T47D (cell line): ENCODE measurements around the gene OR10AD1.
"Not testable (repeated sequence)": the region's sequence is repeated elsewhere in the genome, so short reads cannot be mapped to it uniquely, and the experiment has no call there.

Source experiments
- DNase-seq, 2 experiments: peaks; one replicate each; pipeline versions ENCODE4 v3.0.0 to v3.0.0-alpha.2; 2011 to 2012; ENCODE audit warnings: low read depth in 1 of 2, low spot score in 1 of 2
- JUND ChIP-seq: IDR thresholded peaks from 2 replicates; pipeline ENCODE4 v1.6.1; 2012; ENCODE audit warnings: low read depth
- in situ Hi-C: cut with HindIII; loops from 2 replicates; pipeline ENCODE4 v1.10.0; 2016; ENCODE audit warnings: low sequenced_read_pairs, low pct_unique_long_range_greater_than_20kb

Gene OR10AD1

GRCh38 chr12:48203192-48203591 lies at the start of gene OR10AD1:
Gene OR10AD1, minus strand, starts transcription at chr12:48203292. Its CDS starts 0 bp downstream, at chr12:48203292.
- DNase-seq = no peak
- TF ChIP-seq JUND = no peak
- in situ Hi-C loops = no loop called here

- no peak for DNase-seq
- TF ChIP-seq JUND = no peak
- in situ Hi-C loops = no loop called here
Observed at GRCh38 chr12:48247181-48247966, 44.3 kb upstream of the OR10AD1 start.

GRCh38 chr12:48237162-48237561 lies 34.1 kb upstream of the OR10AD1 start:
- no peak for TF ChIP-seq JUND
- no peak for DNase-seq
- in situ Hi-C loops = no loop called here

GRCh38 chr12:48235796-48236333 lies 32.8 kb upstream of the OR10AD1 start:
- TF ChIP-seq JUND = no peak
- no peak for DNase-seq
- in situ Hi-C loops = no loop called here

- in situ Hi-C loops, DNase-seq: not testable (repeated sequence)
Observed at GRCh38 chr12:48231169-48231958, 28.3 kb upstream of the OR10AD1 start.

GRCh38 chr12:48224533-48224932 lies 21.4 kb upstream of the OR10AD1 start:
- DNase-seq, in situ Hi-C loops: not testable (repeated sequence)

- no peak for TF ChIP-seq JUND
- no peak for DNase-seq
- in situ Hi-C loops = no loop called here
Observed at GRCh38 chr12:48221645-48222044, 18.6 kb upstream of the OR10AD1 start.

GRCh38 chr12:48220701-48221100 lies 17.6 kb upstream of the OR10AD1 start:
- no peak for TF ChIP-seq JUND
- DNase-seq = no peak
- in situ Hi-C loops = no loop called here

- no peak for TF ChIP-seq JUND
- in situ Hi-C loops = no loop called here
- DNase-seq = no peak
Observed at GRCh38 chr12:48219631-48220030, 16.5 kb upstream of the OR10AD1 start.

- no peak for DNase-seq
- in situ Hi-C loops = no loop called here
- no peak for TF ChIP-seq JUND
Observed at GRCh38 chr12:48216785-48217184, 13.7 kb upstream of the OR10AD1 start.

GRCh38 chr12:48209495-48209894 lies 6.4 kb upstream of the OR10AD1 start:
- in situ Hi-C loops, DNase-seq: not testable (repeated sequence)

- in situ Hi-C loops = no loop called here
- no peak for DNase-seq
- TF ChIP-seq JUND = no peak
Observed at GRCh38 chr12:48202766-48203165, 326 bp downstream of the OR10AD1 start.

- in situ Hi-C loops = no loop called here
- no peak for TF ChIP-seq JUND
- no peak for DNase-seq
Observed at GRCh38 chr12:48201516-48201915, 1.6 kb downstream of the OR10AD1 start.
